H1 (cell line): ENCODE data around the gene TCERG1L. TPM values are rescaled to one million over a fixed set of nuclear protein-coding genes. Genes with fewer than 3 reads are reported as not detected.

ENCODE experiments used
- PHF8 ChIP-seq: fragments of 200-600 bp; sonication (generic); conservative IDR thresholded peaks from 2 replicates; pipeline ENCODE4 v1.7.1; 2012; ENCODE audit warnings: low read depth, mild to moderate bottlenecking, inconsistent platforms, low read length, moderate library complexity
- polyA plus RNA-seq, 7 experiments: library from polyadenylated mRNA; depleted of rRNA in 3 of 7; stranded (reverse) in 5 of 7; unstranded in 2 of 7; fragments of >200 nt in 5 of 7; fragments of 200-250 nt in 2 of 7; gene quantifications; 1 replicate in 5 of 7; 2 replicates in 1 of 7; 4 replicates in 1 of 7; pipeline versions ENCODE4 v1.2.1 to v1.2.3, GENCODE V29; 2011 to 2013; ENCODE audit warnings: missing spikeins in 2 of 7, mixed read lengths in 2 of 7
- total RNA-seq: library from RNA; stranded (reverse); fragmentation: NEBNext Ultra II Directional; extraction: Animal tissue kit (Norgen Biotek cat#: 25700); gene quantifications from 2 replicates; pipeline ENCODE4 v1.2.1, GENCODE V29; 2021

Gene TCERG1L
- total and polyA plus RNA-seq, 2 of the 8 experiments (the other 6 are each of a cell fraction or from before 2014, with no cell fraction given), result 3.9 to 6.9 TPM

- TF ChIP-seq PHF8, result no peak
These were observed 268.4 kb downstream of the TCERG1L start (continued) for GRCh38 chr10:131043039-131043691.
